ENCODE measurements around the gene NTM. TPM values are rescaled to one million over a fixed set of nuclear protein-coding genes. Genes with fewer than 3 reads are reported as not detected.

The NTM gene
- total RNA-seq, 2 experiments from 2014 or later, result not detected

- CTCF ChIA-PET, result no interaction called here
- H3K4me1 Mint-ChIP-seq (ENCODE audit: low read depth), result no peaks in the 10 kb centered on the region
- ATAC-seq (no peak), DNase-seq (no peak)
- POLR2A ChIA-PET, result no interaction called here
- TF ChIP-seq, protein P1, sequence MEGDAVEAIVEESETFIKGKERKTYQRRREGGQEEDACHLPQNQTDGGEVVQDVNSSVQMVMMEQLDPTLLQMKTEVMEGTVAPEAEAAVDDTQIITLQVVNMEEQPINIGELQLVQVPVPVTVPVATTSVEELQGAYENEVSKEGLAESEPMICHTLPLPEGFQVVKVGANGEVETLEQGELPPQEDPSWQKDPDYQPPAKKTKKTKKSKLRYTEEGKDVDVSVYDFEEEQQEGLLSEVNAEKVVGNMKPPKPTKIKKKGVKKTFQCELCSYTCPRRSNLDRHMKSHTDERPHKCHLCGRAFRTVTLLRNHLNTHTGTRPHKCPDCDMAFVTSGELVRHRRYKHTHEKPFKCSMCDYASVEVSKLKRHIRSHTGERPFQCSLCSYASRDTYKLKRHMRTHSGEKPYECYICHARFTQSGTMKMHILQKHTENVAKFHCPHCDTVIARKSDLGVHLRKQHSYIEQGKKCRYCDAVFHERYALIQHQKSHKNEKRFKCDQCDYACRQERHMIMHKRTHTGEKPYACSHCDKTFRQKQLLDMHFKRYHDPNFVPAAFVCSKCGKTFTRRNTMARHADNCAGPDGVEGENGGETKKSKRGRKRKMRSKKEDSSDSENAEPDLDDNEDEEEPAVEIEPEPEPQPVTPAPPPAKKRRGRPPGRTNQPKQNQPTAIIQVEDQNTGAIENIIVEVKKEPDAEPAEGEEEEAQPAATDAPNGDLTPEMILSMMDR (IDR thresholded peaks at IDR 0.05), result no peak
- no peak overlapping the region for H3K27ac Mint-ChIP-seq
- no peaks in the 10 kb centered on the region for H3K27me3 Mint-ChIP-seq
- H3K9me3 Mint-ChIP-seq, result no peaks in the 10 kb centered on the region
- H3K4me3 Mint-ChIP-seq, result no peak overlapping the region
- intact Hi-C loops (cut with micrococcal nuclease), result no loop called here
- no peaks in the 10 kb centered on the region for H3K36me3 Mint-ChIP-seq (ENCODE audit: low read depth)
Observed at GRCh38 chr11:132137981-132138313, 767.5 kb downstream of the NTM start.

GRCh38 chr11:132139181-132139580 is 768.8 kb downstream of the NTM start:
- Mint-ChIP-seq H3K4me3 (no peak overlapping the region), H3K4me1 (ENCODE audit: low read depth) (no peaks in the 10 kb centered on the region), H3K27me3 (no peaks in the 10 kb centered on the region), H3K9me3 (no peaks in the 10 kb centered on the region), H3K36me3 (ENCODE audit: low read depth) (no peaks in the 10 kb centered on the region), H3K27ac (no peak overlapping the region)
- POLR2A ChIA-PET, result no interaction called here
- no peak for ATAC-seq
- DNase-seq, result no peak
- CTCF ChIA-PET, result no interaction called here
- TF ChIP-seq, protein P1 (IDR thresholded peaks at IDR 0.05), result no peak
- intact Hi-C loops (cut with micrococcal nuclease), result no loop called here

DNA sequence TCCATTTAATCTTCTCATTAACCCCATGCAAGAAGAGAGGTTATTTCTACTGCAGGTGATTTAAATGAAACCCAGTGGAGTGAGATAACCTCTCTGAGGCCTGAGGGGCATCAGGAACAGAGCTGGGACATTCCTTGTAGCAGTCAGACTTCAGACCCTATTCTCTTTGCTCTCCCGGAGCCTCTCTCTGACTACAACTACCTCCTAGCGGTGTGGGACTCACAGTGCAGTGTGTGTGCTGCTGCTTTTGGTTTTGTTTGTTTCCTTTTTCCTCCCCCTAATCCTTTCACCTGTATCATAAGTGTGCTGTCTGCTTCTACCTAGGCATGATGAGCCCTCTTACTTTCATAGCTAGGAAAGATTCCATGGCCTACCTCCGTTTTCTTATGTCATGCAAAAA is 769.6 kb downstream of the NTM start:
- no peak for ATAC-seq
- H3K27me3 Mint-ChIP-seq, result no peaks in the 10 kb centered on the region
- intact Hi-C loops (cut with micrococcal nuclease), result no loop called here
- no peaks in the 10 kb centered on the region for H3K36me3 Mint-ChIP-seq (ENCODE audit: low read depth)
- no peak for DNase-seq
- CTCF ChIA-PET, result no interaction called here
- H3K9me3 Mint-ChIP-seq, result no peaks in the 10 kb centered on the region
- H3K27ac Mint-ChIP-seq, result no peak overlapping the region
- H3K4me3 Mint-ChIP-seq, result no peak overlapping the region
- TF ChIP-seq, protein P1 (IDR thresholded peaks at IDR 0.05), result no peak
- no peaks in the 10 kb centered on the region for H3K4me1 Mint-ChIP-seq (ENCODE audit: low read depth)
- POLR2A ChIA-PET, result no interaction called here

- no peak for ATAC-seq
- no peak for DNase-seq
- CTCF ChIA-PET, result no interaction called here
- H3K4me1 Mint-ChIP-seq (ENCODE audit: low read depth), result no peaks in the 10 kb centered on the region
- no peaks in the 10 kb centered on the region for H3K9me3 Mint-ChIP-seq
- POLR2A ChIA-PET, result no interaction called here
- no peak overlapping the region for H3K4me3 Mint-ChIP-seq
- no peaks in the 10 kb centered on the region for H3K36me3 Mint-ChIP-seq (ENCODE audit: low read depth)
- no peak overlapping the region for H3K27ac Mint-ChIP-seq
- no peaks in the 10 kb centered on the region for H3K27me3 Mint-ChIP-seq
- intact Hi-C loops (cut with micrococcal nuclease), result no loop called here
- TF ChIP-seq, protein P1 (IDR thresholded peaks at IDR 0.05), result no peak
Observed at GRCh38 chr11:132142121-132142520, 771.7 kb downstream of the NTM start.

DNA sequence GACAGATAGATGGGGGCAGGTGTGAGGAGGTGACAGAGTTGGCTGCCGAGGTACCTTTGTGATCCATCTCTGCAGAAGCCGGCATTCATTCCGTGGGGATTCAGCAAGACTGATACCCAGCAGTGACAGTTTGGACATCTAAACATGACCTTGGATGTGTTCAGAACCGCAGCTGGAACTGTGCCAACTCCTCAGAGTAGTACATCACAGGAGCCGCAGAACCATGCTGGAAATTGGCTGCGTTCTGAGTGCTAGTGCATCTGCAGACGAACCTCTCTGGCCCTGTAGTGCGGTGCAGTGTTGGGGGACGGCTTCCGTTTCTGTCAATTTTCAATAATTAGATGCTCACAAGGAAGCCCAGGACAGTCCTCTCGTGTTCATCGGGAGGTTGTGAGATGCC is 772.1 kb downstream of the NTM start:
- Mint-ChIP-seq H3K36me3 (ENCODE audit: low read depth) (no peaks in the 10 kb centered on the region), H3K27me3 (no peaks in the 10 kb centered on the region), H3K9me3 (no peaks in the 10 kb centered on the region), H3K4me3 (no peak overlapping the region), H3K27ac (no peak overlapping the region), H3K4me1 (ENCODE audit: low read depth) (no peaks in the 10 kb centered on the region)
- TF ChIP-seq, protein P1 (IDR thresholded peaks at IDR 0.05), result no peak
- CTCF ChIA-PET, result no interaction called here
- no peak for ATAC-seq
- POLR2A ChIA-PET, result no interaction called here
- no peak for DNase-seq
- intact Hi-C loops (cut with micrococcal nuclease), result no loop called here
